GM18870 (cell line): ENCODE results near the gene TIMP2.
"Not testable (repeated sequence)": the region's sequence is repeated elsewhere in the genome, so short reads cannot be mapped to it uniquely, and the experiment has no call there.

ENCODE experiments used
- ATAC-seq: cut with Tn5 transposase; IDR thresholded peaks from one replicate; pipeline ENCODE4 v1.9.1; 2021; ENCODE audit warnings: moderate library complexity; ENCODE audit not compliant: unreplicated experiment

Gene TIMP2

DNA sequence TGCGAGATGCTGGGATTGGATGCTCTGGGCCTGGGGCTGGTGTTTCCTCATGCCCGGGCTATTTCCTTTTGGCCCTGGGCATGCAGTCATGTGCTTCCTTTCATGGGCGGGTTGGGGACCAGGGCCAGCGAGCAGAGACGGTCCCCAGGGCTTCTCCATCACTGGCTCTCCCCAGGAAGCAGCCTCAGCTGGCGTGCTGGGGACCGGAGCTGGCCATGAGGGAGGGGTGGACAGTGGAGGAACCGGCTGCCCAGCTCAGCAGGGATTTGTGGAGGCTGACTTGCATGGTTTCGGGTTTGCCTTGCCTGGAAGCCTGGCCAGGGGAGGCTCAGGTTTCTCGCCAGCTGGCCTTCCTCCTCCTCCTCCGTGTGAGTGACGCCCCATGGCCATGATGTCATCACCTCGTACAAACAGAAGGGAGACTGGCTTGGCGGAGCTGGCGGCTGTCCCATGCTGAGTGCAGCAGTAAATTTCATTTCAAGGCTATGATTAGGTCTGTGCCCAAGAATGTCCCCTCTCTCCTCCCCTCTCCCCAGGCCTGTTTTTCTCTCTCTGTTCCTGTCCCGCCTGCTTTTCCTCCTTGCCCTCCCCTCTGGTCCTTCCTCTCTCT is 8.9 kb upstream of the TIMP2 start:
- ATAC-seq = no peak

DNA sequence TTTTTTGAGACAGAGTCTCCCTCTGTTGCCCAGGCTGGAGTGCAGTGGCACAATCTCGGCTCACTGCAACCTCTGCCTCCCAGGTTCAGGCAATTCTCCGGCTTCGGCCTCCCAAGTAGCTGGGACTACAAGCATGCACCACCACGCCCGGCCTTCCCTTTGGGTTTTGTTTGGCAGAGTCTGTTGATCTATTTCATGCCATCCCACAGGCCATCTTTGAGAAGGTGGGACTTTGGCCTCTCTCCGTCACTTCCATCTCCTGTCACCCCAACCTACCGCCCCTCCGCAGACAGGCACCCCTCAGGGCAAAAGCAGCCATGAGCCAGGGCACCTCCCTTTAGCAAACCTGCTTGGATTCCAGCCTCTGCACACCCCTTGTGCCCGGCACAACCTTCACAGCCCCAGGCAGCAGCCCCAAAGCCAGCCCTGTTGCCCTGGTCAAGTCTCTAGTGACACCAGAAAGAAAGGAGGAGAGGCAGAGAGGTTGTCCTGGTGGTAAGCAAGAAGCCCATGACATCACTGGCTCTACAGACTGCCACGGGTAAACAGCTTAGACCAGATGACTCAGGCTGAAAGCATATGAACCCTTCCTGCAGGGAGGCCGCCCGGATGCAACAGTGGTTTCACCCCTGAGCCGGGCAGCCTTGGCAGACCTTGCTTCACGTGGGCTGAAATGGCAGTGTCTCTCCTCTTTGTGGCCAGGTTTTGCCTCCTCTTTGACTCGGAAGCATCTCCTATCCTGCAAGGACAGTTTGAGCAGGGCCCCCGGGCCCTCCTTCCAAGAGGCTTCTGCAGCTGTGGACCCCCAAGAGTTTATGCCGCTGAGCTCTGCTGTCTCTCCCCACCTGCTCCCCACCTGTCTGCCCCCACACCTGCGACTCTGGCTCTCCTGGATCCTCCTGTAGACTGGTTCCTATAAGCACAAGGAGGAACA is 8.1 kb upstream of the TIMP2 start:
- no peak for ATAC-seq

DNA sequence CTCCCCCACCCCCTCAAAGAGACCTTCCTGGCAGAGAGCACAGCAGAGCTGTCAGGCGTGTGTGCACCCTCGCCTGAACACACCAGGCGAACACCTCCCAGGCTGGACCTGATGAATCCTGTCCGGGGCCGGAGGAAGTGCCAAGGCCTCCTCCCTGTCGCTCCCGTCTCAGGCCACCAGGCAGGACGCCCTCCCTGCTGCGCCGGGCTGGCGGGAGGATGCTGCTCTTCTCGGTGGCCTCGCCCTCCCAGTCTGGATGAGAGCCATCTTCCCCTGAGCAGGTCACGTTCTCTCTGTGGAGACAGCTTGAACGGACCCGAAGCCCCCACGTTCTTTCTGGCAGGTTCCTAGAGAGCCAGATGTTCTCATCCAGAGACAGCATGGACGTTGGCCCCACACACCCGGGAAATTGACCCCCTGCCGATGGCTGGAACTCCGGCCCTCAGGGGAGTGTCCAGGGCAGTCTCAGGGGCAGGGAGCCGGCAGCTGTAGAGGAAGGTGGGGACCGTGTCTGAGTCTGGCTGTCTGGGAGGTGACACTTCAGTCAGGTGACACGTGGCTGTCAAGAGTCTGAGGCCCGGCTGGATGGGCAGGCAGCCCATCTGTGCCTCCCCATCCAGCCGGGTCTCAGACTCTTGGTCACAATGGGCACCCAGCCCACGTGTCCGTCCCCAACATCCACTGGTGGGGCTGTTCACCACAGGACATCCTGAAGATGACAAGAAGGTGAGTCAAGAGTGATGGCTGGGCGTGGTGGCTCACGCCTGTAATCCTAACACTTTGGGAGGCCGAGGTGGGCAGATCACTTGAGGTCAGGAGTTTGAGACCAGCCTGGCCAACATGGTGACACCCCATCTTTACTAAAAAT is 5.0 kb upstream of the TIMP2 start:
- ATAC-seq = no peak

DNA sequence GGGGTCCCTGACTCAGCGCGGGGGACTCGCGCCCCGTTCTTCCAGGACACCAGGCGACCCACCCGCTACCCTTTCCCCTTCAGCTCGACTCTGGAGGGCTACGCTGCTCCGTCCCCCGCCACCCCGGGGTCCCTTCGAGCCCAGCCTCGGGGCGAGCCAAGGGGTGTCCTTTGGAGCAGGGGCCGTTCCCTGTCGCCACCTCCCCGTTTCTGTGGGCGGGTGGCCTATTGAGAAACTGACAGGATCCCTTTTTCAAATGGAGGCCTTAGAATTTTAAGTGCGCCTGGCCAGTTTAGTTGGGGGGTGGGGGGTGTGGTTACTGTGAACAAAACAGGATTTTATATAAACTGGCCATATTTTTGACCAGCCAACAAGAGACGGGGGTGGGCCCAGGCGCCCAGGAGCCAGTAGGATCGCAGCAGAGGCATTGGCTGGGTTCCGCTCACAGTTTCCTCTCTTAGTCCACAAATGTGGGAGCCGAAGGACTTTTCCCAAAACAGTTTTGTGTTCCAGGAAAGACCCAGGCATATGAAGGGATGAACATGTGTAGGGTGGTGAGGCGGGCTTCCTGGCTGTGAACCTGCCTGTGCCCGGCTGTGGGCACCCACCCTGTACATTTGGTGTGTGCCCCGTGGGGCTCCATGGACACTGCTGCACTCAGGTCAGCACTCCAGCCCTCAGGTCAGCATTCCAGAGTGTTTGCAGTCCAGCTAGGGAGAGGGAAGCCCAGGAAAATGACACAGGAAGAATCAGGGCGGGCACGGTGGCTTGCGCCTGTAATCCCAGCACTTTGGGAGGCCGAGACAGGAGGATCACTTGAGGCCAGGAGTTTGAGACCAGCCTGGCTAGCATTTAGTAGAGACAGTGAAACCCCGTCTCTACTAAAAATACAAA is 722 bp upstream of the TIMP2 start:
- no peak for ATAC-seq

DNA sequence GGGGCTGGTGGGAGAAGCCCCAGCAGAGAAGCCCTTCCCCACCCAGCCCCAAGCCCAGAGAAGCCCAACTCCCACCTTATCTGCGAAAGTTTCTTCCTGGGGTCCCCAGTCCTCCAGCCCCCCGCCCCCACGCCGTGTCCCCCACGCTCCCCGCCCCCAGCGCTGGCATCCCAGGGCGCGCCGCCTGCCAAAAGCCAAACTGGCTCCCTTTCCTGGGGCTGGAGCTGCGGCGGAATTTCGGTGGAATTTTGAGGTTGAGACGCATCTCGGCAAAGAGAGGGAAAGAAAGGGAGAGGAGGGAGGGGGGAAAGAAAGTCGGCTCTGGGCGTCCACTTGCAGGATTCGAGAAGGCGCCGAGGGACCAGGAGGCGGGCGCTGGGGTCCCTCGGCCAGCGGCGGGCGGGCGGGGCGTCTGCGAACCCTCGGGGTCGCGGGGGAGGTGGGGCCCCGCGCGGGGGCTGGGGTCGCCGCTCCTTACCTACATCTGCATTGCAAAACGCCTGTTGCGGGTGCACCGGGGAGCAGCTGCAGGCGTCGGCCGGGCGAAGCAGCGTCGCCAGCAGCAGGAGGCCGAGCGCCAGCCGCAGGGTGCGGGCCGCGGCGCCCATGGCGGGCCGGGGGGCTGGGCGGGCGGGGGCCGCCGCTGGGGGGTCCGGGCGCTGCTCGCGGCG is 571 bp downstream of the TIMP2 start:
- ATAC-seq = no peak

DNA sequence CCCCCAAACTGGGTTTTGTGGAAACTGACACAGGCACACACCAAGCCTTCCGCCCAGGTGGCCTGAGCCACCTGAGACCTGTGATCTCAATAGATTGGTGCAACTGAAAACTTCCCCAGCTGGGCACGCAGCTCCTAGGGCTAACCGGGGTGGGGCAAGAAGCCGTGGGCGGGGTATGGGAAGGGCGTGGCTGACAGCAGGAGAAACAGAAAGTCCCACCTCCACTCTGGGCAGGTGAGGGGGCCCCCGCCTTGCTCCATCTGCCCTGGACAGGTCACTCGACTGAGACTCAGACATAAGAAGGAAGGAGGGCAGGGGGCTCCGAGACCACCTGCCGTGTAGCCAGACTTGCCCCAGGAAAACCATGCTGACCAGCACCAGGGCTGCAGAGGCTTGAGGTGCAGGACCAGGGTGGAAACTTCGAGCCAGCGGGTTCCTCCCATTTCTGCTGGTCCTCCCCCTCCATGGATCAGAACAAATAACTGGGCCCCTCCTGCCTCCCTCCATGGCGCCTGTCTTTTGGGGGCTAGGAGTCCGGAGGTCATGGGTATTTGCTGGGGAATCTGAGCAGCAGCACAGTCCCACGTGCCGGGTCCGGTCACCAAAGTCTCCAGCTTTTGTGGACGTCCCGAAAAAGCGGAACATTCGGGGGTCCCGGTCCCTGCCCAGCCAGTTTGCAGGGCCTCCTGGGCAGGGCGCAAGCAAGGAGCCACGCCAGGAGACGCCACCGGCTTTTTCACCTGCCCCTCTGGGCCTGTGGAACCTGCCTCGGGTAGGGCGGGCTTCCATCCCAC is 1.3 kb downstream of the TIMP2 start:
- no peak for ATAC-seq

DNA sequence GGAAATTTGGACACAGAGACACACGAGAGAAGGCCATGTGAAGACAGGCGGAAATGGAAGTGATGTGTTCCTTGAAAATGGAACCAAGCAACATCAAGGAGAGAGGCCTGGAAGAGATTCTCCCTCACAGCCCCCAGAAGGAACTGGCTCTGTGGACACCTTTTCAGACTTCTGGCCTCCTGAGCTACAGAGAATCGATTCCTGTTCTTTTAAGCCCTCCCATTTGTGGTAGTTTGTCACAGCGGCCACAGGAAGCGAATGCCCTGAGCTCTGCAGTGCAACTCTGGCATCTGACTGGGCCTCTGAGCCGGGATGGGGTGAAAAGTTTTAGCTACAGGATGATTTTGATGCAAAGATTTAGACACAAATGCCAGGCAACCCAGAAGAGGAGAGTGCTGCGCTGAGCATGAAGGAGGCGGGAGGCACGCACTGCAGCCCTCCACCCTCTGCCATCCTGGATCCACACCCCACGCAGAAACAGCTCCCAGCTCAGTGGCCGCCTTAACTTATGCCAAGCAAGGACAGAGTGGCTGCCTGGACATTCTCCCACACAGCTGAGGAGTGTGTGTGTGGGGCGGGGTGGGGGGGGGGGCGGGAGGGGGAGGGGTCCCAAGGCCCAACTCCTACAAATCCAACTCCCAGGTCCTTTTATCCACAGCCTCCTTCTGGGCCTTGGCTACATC is 2.2 kb downstream of the TIMP2 start:
- ATAC-seq = no peak

DNA sequence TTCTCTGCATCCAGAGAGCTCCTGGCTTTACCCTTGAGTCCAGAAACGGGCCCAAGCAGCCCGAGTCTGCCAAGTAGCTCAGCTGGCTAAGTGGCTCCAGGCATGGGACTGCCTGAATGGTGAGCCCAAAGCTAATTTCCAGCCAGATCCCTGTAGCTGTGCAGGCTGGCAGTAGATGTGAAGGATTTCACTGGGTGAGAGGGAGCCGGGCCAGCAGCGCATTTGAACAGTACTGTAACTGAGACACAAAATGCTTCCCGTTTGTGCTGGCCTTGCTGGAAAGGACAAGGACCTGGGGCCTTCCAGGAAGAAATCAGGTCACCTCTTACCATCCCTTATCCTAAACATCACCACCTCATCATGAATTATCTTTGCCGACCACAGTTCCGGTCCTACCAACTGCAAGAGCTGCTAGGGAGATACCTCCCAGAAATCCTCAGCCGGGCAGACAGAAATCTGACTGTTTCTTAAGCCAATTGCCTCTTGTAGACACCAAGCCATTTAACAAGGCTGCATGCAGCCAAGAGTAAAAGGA is 3.7 kb downstream of the TIMP2 start:
- no peak for ATAC-seq

DNA sequence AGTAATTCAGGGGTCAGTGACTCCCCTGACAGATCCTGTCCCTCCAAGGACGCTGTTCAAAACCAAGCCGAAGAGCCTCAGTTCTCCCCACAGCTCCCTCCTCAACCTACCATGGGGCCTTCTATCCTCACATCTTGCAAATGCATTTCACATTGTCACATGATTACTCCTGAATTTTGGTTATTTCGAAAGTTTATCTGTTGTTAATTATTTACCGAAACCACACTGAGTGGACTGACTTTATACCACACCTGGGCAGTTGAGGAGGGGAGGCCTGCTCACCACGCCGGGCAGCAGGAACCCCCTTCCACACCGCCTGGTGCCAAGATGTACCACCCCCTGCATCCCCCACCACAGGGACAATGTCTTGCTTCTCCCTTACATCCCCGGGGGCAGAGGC is 4.7 kb downstream of the TIMP2 start:
- no peak for ATAC-seq

DNA sequence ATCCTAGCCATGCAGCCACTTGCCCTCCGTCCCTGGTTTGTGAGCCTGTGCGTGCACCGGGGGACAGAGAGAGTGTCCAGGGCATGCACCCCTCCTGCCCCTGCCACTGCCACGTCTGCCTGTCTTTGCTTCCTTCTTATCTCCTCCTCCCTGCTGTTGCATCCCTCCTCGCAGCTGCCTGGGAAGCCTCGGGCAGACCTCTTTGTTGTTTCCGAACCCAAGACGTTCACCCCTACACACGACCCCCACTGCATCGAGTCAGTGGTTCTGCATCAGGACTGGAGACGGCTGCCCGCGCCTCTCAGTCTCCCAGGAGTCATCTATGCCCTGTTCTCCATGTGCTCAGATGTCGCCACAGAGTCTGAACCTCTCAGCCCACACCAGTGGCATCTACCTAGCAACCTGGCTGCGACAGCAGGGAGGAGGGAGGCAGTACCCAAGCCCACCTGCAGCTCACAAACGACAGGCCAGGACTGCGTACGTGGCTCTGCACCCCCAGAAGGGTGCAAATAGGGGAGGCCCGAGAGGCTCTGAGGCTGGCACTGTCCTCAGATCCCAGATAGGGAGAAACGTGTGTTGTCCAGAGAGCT is 5.2 kb downstream of the TIMP2 start:
- no peak for ATAC-seq

DNA sequence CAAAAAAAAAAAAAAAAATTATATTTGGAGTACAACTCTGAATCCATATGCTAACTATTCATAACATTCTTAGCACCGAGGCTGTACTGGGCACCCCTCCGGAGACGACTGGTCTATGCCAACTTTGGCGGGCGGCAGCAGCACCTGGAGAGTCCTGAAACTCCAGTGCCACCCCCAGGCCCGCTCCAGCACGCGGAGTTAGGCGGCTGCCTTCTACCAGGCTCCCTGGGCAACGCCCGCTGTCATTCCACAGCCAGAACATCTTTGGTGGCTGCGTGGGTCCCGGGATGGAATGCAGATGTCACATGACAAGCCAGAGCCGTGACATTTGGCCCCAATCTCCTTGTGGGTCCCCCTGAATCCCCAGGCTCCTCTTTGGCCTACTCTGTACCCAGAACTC is 6.2 kb downstream of the TIMP2 start:
- no peak for ATAC-seq

DNA sequence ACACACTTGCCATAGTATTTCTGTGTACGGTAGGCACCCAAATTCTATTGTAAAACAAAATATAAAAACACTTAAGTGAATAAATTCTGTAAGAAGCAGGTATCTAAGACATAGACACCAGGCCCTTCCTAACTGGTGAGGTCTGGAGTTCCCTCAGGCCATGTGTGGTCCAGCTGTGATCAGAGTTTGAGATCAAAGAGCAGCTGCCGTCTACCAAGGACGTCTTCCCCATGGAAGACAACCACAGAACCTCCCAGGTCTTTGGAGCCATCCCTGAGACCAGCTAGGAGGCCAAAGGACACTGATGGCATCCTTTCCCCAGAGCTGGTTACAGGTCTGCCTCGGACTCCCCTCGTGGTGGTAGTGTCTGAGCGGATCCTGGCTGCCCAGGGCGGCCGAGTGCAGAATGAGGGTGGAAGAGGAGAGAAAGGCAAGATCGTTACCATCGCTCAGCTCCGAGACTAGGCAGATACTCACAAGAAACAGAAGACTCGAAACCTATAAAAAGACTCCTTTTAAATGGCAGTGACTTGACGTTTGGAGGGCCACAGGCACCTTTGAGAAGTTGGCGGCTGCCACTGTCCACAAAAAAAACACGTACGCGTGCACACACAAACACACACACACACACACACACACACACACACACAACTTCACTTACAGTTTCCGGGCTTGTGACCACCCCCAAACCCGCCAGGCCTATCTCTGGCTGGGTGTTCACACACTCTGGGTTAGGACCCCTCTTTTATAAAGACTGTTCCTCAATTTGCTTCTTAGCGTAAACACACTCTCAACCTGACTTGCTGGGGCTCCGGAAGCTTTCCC is 7.5 kb downstream of the TIMP2 start:
- ATAC-seq = no peak

DNA sequence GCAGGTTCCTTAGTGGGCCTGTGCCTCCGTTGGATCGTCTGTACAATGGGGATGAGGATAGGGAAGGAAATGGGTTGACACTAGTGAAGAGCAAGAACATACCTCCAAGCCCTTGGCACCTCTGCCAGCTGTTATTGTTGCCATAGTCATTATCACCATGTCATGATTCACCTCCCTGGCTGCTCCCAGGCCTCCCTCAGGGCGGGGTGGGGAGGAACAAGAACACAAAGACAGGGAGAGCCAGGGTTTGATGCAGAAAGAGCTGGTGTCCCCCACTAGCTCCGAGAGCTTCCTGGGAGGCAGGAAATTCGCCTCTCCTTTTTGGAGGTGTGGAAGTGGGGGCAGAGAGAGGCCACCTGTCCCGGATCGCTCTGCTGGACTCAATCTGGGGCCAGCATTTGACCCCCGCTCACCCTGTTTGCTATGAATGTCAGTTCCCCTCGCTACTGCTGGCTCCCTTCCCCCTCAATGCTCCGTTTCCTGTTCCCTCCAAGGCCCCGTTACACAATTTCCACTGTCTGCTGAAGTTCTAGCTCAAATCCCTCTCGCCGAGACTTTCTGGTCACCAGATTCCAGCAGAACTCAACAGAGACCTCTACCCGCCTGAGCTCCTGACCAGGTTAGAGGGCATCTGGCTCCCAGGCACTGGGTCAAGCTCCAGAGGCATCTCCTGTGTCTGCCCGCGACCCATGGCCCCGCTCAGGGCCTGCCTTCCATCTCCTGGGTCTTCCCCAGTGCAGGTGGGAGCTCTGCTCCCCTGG is 9.1 kb downstream of the TIMP2 start:
- ATAC-seq = no peak

DNA sequence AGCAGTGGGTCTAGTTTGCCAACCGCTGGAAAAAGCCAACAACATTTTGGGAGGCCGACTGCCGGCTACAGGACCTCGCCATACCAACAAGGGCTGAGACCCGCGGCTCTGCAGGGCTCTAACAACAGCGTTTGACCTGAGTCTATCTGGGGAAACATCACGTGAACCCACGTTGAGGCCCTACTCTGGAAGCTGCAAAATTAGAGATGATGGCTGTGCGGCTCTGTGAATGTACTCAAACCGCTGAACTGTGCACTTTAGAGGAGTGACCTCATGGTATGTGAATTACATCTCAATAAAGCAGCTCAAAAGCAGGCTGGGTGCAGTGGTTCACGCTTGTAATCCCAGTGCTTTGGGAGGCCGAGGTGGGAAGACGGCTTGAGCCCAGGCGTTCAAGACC is 12.1 kb downstream of the TIMP2 start:
- no peak for ATAC-seq

DNA sequence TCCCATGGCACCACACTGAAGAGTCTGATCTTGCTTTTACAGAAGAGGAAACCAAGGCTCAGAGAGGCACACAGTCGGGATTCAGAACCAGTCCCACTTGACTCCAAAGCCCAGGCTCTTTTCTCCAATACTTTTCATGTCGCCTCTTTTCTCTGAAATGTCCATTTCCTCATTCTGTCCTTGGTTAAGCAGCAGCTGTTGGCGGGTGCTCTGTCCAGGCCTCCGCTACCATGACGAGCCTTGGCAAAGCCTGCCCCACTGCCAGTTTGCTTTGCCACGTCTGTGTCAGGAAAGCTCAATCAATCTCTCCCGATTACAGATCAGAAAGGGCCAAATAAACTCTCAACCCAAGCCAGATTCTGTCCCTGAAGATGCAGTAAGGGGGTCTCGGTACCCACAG is 13.1 kb downstream of the TIMP2 start:
- no peak for ATAC-seq

DNA sequence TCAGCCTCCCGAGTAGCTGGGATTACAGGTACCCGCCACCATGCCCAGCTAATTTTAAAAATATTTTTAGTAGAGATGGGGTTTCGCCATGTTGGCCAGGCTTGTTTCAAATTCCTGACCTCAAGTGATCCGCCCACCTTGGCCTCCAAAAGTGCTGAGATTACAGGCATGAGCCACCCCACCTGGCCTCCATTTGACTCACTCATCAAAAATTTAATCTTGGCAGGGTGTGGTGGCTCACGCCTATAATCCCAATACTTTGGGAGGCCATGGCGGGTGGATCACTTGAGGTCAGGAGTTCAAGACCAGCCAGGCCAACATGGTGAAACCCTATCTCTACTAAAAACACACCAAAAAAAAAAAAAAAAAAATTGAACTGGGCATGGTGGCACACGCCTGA is 13.6 kb downstream of the TIMP2 start:
- ATAC-seq = not testable (repeated sequence)
